Keratinocyte (primary cell): ENCODE measurements around the gene GPBAR1.

Experiments used
- EZH2 ChIP-seq: IDR thresholded peaks from one replicate; pipeline ENCODE4 v1.6.1; 2012; ENCODE audit warnings: inconsistent platforms, mild to moderate bottlenecking, low read length, moderate library complexity
- TF ChIP-seq, protein P1 (sequence below), 3 experiments: IDR thresholded peaks in 1 of 3; conservative IDR thresholded peaks in 1 of 3; optimal IDR thresholded peaks in 1 of 3; 2 replicates in 2 of 3; 3 replicates in 1 of 3; pipeline versions ENCODE3 to v1.5.1; 2011; ENCODE audit warnings: low read length in 3 of 3, mild to moderate bottlenecking in 3 of 3, moderate library complexity in 2 of 3, control low read depth in 1 of 3, inconsistent platforms in 1 of 3; ENCODE audit not compliant: insufficient read depth in 2 of 3; ENCODE audit errors: extremely low read depth in 1 of 3

DNA sequence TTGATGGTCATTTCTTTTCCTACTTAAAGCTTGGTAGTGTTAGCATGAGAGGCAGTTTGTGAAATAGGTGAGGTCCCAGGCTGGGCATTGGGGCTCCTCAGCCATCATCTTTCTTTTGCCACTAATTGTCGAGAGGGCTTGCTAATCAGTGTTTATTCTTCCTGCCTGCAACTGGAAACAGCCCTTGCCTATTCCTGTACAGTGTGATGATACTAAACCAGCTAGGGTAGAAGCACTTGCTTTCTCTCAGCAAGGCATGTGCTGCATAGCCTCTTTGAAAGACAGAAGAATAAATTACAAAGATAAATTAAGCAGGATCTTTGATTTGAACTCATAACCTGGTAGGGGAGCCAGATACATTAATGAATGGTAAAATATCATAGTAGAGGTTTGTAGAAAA lies 16.6 kb upstream of the GPBAR1 start:
- TF ChIP-seq, protein P1, sequence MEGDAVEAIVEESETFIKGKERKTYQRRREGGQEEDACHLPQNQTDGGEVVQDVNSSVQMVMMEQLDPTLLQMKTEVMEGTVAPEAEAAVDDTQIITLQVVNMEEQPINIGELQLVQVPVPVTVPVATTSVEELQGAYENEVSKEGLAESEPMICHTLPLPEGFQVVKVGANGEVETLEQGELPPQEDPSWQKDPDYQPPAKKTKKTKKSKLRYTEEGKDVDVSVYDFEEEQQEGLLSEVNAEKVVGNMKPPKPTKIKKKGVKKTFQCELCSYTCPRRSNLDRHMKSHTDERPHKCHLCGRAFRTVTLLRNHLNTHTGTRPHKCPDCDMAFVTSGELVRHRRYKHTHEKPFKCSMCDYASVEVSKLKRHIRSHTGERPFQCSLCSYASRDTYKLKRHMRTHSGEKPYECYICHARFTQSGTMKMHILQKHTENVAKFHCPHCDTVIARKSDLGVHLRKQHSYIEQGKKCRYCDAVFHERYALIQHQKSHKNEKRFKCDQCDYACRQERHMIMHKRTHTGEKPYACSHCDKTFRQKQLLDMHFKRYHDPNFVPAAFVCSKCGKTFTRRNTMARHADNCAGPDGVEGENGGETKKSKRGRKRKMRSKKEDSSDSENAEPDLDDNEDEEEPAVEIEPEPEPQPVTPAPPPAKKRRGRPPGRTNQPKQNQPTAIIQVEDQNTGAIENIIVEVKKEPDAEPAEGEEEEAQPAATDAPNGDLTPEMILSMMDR (optimal IDR thresholded peaks at IDR 0.05 in 1 of 3, IDR thresholded peaks at IDR 0.05 in 1 of 3, conservative IDR thresholded peaks at IDR 0.05 in 1 of 3; ENCODE audit: extremely low read depth in 1 of 3, insufficient read depth in 2 of 3, low read length in 3 of 3): no peak
- TF ChIP-seq EZH2: no peak
